Measurements from ENCODE around the gene KRT8.

Gene KRT8

GRCh38 chr12:52847335-52848102, 57.4 kb downstream of the KRT8 start:
- DNase-seq (ENCODE audit: low read depth in 2 of 2) = no peak

All from stimulated activated CD8-positive, alpha-beta memory T cell treated with anti-CD3 and anti-CD28 coated beads, Interleukin-2, amount 100 ng/mL, for 1 hour (primary cell).